ENCODE results near the gene NUAK1.

Gene NUAK1

DNA sequence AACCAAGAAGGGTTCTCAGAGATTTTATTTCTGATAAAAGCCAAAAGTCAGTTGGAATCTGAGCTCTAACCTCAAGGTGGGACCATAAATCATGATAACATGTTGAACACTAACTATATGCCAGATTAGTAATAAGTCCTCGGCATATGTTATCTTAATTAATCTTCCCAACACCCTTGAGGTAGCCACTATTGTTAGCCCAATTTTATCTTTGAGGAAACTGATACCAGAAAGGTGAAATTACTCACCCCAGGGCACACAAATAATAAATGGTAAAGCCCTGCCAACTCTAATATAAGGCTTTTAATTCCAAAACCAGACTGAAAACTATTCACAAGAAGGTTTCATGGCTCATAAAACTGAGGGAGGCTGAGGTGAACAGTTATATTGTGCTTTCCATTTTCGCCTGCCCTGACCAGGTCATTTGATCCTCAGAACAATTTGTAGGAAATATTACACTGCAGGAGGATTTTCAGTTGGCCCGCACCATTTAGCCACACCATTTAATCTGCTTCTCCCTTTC lies 16.1 kb upstream of the NUAK1 start:
- DNase-seq = no peak
- Histone ChIP-seq H3K36me3 (replicated peaks) (no peaks in the 10 kb centered on the region), H3K27me3 (replicated peaks) (no peaks in the 10 kb centered on the region), H3K4me3 (ENCODE audit: low read depth, low read length) (no peak overlapping the region), H3K27ac (no peak overlapping the region)
- TF ChIP-seq, protein P1, sequence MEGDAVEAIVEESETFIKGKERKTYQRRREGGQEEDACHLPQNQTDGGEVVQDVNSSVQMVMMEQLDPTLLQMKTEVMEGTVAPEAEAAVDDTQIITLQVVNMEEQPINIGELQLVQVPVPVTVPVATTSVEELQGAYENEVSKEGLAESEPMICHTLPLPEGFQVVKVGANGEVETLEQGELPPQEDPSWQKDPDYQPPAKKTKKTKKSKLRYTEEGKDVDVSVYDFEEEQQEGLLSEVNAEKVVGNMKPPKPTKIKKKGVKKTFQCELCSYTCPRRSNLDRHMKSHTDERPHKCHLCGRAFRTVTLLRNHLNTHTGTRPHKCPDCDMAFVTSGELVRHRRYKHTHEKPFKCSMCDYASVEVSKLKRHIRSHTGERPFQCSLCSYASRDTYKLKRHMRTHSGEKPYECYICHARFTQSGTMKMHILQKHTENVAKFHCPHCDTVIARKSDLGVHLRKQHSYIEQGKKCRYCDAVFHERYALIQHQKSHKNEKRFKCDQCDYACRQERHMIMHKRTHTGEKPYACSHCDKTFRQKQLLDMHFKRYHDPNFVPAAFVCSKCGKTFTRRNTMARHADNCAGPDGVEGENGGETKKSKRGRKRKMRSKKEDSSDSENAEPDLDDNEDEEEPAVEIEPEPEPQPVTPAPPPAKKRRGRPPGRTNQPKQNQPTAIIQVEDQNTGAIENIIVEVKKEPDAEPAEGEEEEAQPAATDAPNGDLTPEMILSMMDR (IDR thresholded peaks at IDR 0.05; ENCODE audit: low read depth, low read length, missing control alignments) = no peak
- in situ Hi-C loops (cut with HindIII; ENCODE audit: low pct_ligation_motif_present, low sequenced_read_pairs) = no loop called here

DNA sequence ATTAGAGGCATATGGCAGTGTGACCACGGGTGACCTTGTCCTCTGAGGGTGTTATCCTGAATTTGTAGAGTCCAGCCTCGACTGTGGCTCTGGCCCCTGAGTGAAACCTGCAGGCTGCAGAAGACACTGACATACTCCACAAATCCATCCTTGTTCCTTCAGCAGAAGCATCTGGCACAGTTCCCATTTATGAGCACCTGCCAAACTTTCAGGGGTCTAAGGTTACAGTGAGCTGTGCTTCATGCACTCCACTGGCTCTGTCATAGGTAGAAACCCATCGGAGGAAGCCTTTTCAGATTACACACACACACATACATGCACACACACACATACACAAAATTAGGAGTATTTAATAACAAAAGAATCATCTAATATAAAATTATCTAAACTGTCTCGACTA lies 13.6 kb upstream of the NUAK1 start:
- TF ChIP-seq, protein P1 (IDR thresholded peaks at IDR 0.05; ENCODE audit: low read depth, low read length, missing control alignments) = no peak
- Histone ChIP-seq H3K4me3 (ENCODE audit: low read depth, low read length) (no peak overlapping the region), H3K36me3 (replicated peaks) (no peaks in the 10 kb centered on the region), H3K27ac (no peak overlapping the region), H3K27me3 (replicated peaks) (no peaks in the 10 kb centered on the region)
- DNase-seq = no peak
- in situ Hi-C loops (cut with HindIII; ENCODE audit: low pct_ligation_motif_present, low sequenced_read_pairs) = no loop called here

DNA sequence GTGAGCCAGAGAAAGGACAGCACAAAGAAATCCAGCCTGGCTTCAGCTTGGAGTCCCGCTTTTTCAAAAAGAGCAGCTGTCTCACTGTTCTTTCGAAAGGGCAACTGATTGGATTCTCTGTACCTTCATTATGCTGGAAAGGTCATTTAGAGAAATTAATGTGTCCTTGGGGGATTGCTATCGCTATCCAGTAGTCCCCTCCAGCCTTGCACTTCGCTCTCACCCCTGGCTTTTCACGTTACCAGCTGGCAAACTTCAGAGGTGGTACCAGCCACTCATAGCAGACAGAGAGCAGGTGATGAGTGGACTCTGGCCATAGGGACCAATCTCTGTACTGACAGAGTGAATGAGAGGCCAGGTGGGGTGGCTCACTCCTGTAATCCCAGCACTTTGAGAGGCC lies 11.8 kb upstream of the NUAK1 start:
- in situ Hi-C loops (cut with HindIII; ENCODE audit: low pct_ligation_motif_present, low sequenced_read_pairs) = no loop called here
- no peak for DNase-seq
- TF ChIP-seq, protein P1 (IDR thresholded peaks at IDR 0.05; ENCODE audit: low read depth, low read length, missing control alignments) = no peak
- Histone ChIP-seq H3K4me3 (ENCODE audit: low read depth, low read length) (no peak overlapping the region), H3K36me3 (replicated peaks) (no peaks in the 10 kb centered on the region), H3K27ac (no peak overlapping the region), H3K27me3 (replicated peaks) (no peaks in the 10 kb centered on the region)

DNA sequence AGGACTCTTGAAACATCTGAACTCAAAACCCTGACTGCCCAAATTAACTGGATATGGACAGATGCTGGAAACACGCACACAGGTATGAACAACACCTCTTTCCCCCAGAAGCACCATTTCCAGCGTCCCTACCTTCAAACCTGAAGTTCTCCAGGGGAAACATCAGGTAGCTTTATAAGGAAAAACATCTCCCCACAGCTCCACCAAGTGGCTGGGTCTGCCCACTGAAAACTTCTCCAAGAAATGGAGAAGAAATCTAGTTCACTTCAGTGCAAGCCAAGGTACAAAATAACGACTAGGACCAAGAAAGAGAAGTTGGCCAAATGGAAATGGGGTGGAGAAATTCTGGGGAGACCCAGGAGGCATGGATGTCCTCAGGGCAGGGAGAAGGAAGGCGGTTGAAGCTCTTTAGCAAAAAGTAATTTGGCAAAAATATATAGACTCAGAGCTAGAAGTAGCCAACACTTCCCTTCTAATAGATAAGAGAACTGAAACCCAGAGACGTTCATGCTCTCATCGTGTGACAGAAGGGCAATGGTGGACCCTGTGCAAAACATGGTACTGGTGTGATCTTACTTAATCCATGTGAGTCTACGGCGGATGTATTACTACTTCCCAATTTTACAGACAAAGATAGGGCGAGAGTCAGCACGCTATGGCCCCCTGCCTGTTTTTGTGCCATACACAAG lies 10.5 kb upstream of the NUAK1 start:
- TF ChIP-seq, protein P1 (IDR thresholded peaks at IDR 0.05; ENCODE audit: low read depth, low read length, missing control alignments) = peak; percentile 85
- no peak for DNase-seq
- no peak overlapping the region for H3K27ac ChIP-seq
- H3K4me3 ChIP-seq (ENCODE audit: low read depth, low read length) = no peak overlapping the region
- in situ Hi-C loops (cut with HindIII; ENCODE audit: low pct_ligation_motif_present, low sequenced_read_pairs) = no loop called here
- H3K27me3 ChIP-seq (replicated peaks) = no peaks in the 10 kb centered on the region
- H3K36me3 ChIP-seq (replicated peaks) = no peaks in the 10 kb centered on the region

DNA sequence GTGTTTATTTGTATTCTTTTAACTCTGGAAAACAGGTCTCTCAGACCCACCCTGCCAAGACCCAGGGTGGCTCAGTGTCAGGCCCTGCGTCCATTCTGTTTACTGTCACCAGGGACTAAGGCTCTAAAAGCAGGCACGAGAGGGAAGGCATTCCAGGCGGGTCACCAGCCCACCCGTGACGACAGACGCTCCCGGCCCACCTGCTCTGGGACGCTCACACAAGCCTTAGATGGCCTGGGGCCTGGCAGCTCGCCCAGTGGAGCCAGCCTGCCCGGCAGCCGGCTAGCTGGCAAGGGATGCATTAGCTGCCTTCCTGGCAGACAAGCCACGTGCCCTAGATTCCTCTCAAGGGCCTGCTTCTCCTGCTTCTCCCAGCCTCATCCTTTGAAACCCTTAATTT lies 9.2 kb upstream of the NUAK1 start:
- Histone ChIP-seq H3K36me3 (replicated peaks) (no peaks in the 10 kb centered on the region), H3K27me3 (replicated peaks) (no peaks in the 10 kb centered on the region), H3K27ac (no peak overlapping the region), H3K4me3 (ENCODE audit: low read depth, low read length) (no peak overlapping the region)
- in situ Hi-C loops (cut with HindIII; ENCODE audit: low pct_ligation_motif_present, low sequenced_read_pairs) = no loop called here
- TF ChIP-seq, protein P1 (IDR thresholded peaks at IDR 0.05; ENCODE audit: low read depth, low read length, missing control alignments) = no peak
- DNase-seq = no peak

DNA sequence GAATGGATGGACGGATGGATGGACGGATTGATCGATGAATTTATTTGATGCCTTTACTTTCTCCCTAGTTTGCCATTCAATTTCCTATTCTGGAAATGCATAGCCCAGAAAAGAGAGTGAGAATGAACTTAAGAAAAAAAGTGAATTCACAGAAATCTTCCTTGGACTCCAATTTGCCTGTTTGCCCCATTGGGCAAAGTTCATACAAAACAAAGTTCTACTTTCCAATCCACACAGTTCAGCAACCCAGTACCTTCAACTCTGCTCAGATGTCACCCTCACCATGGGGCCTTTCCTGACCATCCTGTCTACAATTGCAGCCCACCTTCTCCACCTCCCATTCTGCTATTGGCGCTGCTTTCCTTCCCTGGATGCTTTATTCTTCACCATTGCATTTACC lies 8.2 kb upstream of the NUAK1 start:
- no peaks in the 10 kb centered on the region for H3K27me3 ChIP-seq (replicated peaks)
- DNase-seq = no peak
- H3K36me3 ChIP-seq (replicated peaks) = no peaks in the 10 kb centered on the region
- no peak overlapping the region for H3K4me3 ChIP-seq (ENCODE audit: low read depth, low read length)
- in situ Hi-C loops (cut with HindIII; ENCODE audit: low pct_ligation_motif_present, low sequenced_read_pairs) = no loop called here
- TF ChIP-seq, protein P1 (IDR thresholded peaks at IDR 0.05; ENCODE audit: low read depth, low read length, missing control alignments) = no peak
- H3K27ac ChIP-seq = no peak overlapping the region

Measured in brain microvascular endothelial cell (primary cell).